ENCODE results near the gene LARGE1.

LARGE1 gene

GRCh38 chr22:33771136-33771535 lies 149.1 kb downstream of the LARGE1 start:
- no peak for DNase-seq

GRCh38 chr22:33770723-33771122 lies 149.6 kb downstream of the LARGE1 start:
- DNase-seq = no peak

- no peak for DNase-seq
Measured at GRCh38 chr22:33766091-33766490, 154.2 kb downstream of the LARGE1 start.

DNA sequence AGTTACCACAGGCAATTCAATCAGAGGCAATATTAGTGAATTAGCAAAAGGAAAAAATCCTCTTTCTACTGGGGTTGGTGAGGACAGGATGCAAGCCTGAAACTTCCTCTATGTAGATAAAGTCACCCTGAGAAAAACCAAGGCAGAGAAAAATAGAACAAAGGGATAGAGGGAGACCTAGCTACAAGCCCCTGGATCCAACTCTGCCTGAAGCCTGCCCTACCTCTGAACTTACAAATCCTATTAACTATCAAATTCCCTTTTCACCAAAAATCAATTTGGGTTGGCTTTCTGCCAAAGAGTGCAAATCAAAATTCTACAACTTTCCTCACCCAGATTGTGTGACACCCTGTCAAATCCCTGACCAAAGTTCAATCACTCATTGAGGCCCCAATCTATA lies 161.3 kb downstream of the LARGE1 start:
- no peak for DNase-seq

GRCh38 chr22:33757802-33758483 lies 162.3 kb downstream of the LARGE1 start:
- DNase-seq = no peak

- DNase-seq = no peak
Measured at GRCh38 chr22:33757041-33757801, 163.1 kb downstream of the LARGE1 start.

DNA sequence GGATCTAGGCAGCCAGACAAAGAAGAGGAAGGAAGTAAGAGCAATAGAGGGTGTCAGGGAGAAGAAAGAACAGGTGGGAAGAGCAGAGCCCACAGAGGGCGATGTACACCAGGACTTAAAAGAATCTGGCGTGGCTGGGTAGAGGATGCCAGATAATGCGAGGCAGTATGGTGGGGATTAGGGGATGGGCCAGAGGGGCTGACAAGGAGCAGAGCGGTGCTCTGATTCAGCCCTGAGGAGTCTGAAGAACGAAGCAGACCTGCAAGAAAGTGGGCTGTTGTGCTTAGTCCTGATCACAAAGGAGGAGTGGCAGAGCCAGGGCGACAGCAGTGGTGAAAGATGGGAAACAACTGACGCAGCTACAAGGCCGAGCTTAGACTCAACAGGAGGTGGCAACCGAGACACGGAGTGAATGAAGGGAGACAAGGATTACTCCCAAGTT lies 163.7 kb downstream of the LARGE1 start:
- no peak for DNase-seq

GRCh38 chr22:33748714-33749113 lies 171.6 kb downstream of the LARGE1 start:
- no peak for DNase-seq

GRCh38 chr22:33747576-33748180 lies 172.6 kb downstream of the LARGE1 start:
- DNase-seq = no peak

GRCh38 chr22:33747029-33747428 lies 173.2 kb downstream of the LARGE1 start:
- no peak for DNase-seq

GRCh38 chr22:33746501-33746928 lies 173.8 kb downstream of the LARGE1 start:
- no peak for DNase-seq

GRCh38 chr22:33745501-33745900 lies 174.8 kb downstream of the LARGE1 start:
- no peak for DNase-seq

DNA sequence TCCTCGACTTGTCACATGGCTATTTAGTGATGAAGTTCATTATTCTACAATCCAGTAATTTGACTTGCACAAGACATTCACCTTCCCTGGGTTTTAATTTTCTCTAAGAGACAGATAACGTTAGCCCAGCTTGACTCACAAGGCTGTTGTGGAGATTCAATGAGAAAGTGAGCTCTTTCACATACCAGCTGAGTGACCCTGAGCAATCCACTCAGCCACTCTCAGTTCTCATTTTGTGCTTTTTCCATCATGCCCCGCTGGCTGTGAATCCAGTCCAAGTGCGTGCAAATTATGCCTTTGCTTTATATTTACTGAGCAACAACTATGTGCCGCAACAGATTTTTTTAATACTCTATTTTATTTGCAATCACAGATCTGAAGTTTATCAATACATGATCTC lies 176.5 kb downstream of the LARGE1 start:
- DNase-seq = no peak

GRCh38 chr22:33741025-33741424 lies 179.3 kb downstream of the LARGE1 start:
- no peak for DNase-seq

GRCh38 chr22:33739516-33739915 lies 180.8 kb downstream of the LARGE1 start:
- DNase-seq = no peak

GRCh38 chr22:33737662-33738061 lies 182.6 kb downstream of the LARGE1 start:
- no peak for DNase-seq

DNA sequence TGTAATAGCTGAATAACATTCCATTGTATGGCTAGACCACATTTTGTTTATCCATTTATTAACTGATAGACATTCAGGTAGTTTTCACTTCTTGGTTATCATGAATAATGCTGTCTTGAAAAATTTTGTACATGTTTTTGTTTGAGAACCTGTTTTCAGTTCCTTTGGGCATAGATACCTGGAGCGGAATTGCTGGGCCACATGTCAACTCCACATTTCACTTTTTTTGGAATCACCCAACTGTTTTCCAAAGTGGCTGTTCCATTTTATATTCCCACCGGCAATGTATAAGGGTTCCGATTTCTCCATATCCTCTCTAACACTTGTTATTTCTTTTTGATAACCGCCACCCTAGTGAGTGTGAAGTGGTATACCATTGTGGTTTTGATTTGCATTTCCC lies 184.3 kb downstream of the LARGE1 start:
- no peak for DNase-seq

DNA sequence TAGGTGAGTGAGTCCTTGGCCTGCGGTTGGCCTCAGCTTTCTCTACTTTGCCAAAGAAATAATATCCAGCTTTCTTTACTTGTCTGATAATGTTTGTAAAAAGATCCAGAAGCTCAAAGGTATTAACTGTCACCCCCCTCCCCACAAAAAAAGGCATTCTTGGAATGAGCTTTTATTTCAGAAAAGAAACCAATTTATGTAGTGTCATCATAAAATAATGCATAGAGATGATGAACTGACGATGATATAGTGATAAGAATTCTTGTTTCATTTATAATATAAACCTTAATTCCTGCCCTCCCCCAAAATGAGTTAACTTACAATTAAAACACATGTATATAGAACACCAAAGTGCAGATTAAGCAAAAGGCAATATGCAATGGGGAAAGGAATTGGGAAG lies 191.4 kb downstream of the LARGE1 start:
- no peak for DNase-seq

GRCh38 chr22:33726294-33726734 lies 194.0 kb downstream of the LARGE1 start:
- no peak for DNase-seq

DNA sequence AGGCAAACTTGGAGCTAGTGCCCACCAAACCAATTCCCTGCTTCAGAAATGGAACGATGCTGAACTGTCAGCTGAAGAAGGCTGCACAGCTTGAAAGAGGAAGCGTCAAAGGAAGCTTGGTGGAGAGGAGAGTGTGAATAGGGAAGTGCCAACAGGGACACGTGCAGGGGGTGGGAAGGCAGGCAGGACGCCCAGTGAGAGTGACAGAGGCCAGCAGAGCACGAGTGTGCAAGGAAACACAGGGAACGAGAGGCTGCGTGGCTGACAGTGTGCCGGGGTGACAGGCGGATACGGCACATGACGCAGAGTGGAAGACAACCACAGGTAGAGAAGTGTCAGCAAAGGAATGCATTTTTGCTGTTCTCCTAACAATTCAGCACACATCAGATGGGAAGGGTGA lies 196.4 kb downstream of the LARGE1 start:
- no peak for DNase-seq

GRCh38 chr22:33722816-33723215 lies 197.5 kb downstream of the LARGE1 start:
- DNase-seq = no peak

DNA sequence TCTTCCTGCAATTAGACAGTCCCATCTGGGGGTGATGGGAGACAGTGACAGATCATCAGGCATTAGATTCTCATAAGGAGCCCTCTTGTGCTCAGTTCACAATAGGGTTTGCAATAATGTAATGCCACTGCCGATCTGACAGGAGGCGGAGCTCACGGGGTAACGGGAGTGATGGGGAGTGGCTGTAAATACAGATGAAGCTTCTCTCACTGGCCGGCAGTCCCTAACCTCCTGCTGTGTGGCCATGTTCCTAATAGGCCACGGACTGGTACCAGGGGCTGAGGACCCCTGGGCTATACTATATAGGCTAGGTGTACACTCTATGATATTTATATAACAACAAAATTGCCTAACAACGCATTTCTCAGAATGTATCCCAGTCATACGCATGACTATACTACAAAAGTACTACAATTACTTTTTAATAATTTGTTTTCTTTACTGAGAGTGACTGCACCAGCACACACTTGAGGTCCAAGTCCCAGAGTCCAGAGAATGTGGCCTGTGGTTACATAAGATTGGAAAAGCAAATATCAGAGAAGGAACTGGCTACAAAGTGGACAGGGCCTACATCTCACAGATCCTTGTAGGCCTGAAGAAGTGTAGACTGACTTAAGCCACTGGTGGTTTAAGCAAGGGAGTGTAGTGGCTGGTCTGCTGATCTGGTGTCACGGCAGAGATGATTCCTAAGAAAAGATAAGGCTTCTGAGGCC lies 200.0 kb downstream of the LARGE1 start:
- DNase-seq = no peak

DNA sequence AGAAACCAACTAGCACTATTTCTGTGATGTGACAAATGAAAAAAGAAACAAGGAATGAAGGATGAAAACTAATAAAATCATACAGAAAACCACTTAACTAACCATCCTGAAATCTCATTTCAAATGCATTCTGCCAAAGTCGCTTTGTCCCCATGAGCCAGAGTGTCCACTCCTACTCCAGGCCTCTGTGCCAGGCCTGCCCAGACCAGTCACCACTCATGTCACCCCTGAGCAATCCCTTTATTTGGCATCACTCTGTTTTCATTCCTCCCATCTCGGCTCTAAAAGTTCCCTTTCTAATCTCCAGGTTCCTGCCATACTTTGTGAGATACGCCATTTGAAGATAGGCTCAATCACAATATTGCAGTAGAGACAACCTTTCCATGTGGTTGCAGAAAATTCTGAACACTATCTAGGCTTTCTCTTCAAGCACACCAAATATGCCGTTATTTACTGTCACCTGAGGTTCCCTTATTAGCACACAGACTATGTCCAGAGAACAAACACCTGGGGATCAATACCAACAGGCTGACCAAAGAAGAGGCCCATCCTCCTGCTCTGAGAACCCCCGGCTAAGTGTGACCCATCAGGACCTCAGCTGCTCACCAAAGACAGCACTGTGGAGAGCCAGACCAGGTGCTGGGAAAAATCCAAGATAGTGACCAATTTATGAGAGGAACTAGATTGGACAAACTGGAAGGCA lies 202.4 kb downstream of the LARGE1 start:
- DNase-seq = no peak

Data from activated CD4-positive, alpha-beta T cell treated with anti-CD3 and anti-CD28 coated beads, Interleukin-2, amount 50 U/mL, for 1 hour (primary cell).